PC-9 (cell line): Measurements from ENCODE around the gene CCDC137.

Source experiments
- CTCF ChIP-seq: fragments of 200-600 bp; sonication (generic); conservative IDR thresholded peaks from 2 replicates; pipeline ENCODE4 v1.6.1; 2017; ENCODE audit warnings: mixed run types, antibody characterized with exemption, mild to moderate bottlenecking, moderate library complexity
- EZH2 ChIP-seq: fragments of 200-600 bp; sonication (generic); IDR thresholded peaks from 2 replicates; pipeline ENCODE4 v1.8.0; 2017; ENCODE audit warnings: antibody characterized with exemption, low read depth

- TF ChIP-seq CTCF (no peak), EZH2 (no peak)
Measured at GRCh38 chr17:81646869-81647600, 19.5 kb upstream of the CCDC137 start.
